ENCODE measurements around the gene ELF2.

DNA sequence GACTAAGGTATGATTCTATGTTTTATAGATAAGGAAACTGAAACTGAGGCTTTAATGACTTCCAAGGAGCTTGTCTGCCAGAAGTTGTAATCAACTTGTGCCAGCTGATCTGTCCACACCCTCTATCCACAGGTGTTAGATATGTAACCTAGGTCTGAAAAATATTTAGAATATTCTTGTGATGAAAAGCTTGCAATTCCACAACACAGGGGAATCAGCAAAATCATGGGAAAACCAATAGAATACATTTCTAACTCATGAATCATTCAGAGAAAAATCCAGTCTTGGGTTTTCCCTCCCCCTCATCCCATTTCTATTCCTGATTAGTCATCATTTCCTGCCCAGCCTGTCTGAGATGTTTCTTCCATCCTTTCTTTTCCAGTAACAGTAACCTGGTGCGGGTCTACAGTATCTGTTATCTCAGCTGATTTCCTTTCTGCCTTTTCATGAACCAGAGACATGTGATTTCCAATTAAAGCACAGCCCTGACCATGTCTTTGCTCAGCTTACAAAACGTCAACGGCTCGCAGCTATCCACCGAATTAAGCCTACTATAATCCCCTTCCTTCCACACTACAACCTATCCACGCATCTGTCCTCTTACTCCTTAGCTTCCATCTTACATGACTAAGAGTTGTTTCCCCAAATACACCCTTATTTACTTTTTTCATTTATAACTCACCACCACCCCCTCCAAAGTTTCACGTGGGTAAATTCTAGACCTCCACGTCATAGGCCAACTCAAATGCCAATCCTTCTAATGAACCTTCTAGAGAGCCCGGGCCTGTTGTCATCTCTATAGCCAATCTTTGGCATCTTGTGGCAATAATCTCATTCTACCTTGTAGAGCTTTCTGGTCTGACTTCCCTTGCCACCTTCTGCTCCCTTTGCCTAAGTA is 162.4 kb downstream of the ELF2 start:
- TF ChIP-seq, protein P1, sequence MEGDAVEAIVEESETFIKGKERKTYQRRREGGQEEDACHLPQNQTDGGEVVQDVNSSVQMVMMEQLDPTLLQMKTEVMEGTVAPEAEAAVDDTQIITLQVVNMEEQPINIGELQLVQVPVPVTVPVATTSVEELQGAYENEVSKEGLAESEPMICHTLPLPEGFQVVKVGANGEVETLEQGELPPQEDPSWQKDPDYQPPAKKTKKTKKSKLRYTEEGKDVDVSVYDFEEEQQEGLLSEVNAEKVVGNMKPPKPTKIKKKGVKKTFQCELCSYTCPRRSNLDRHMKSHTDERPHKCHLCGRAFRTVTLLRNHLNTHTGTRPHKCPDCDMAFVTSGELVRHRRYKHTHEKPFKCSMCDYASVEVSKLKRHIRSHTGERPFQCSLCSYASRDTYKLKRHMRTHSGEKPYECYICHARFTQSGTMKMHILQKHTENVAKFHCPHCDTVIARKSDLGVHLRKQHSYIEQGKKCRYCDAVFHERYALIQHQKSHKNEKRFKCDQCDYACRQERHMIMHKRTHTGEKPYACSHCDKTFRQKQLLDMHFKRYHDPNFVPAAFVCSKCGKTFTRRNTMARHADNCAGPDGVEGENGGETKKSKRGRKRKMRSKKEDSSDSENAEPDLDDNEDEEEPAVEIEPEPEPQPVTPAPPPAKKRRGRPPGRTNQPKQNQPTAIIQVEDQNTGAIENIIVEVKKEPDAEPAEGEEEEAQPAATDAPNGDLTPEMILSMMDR (IDR thresholded peaks at IDR 0.05), result no peak
- no peak for TF ChIP-seq EZH2 (IDR thresholded peaks at IDR 0.05; ENCODE audit: borderline replicate concordance, insufficient read depth, low read depth, low read length, poor library complexity, severe bottlenecking)
